Stimulated activated CD8-positive, alpha-beta memory T cell treated with anti-CD3 and anti-CD28 coated beads, Interleukin-7, amount 100 ng/mL, for 4 hours (primary cell): Measurements from ENCODE around the gene PLA2G1B.
A peak's percentile ranks its signal among the peaks of the same experiment; 100 is the strongest.
"Not testable (repeated sequence)": the region's sequence is repeated elsewhere in the genome, so short reads cannot be mapped to it uniquely, and the experiment has no call there.

ENCODE experiments used
- DNase-seq, 2 donors: peaks; one replicate each; pipeline ENCODE4 v3.0.0-alpha.2; 2020; ENCODE audit warnings: low read depth in 2 of 2

Gene PLA2G1B

GRCh38 chr12:120358412-120359100, 31.0 kb upstream of the PLA2G1B start:
- DNase-seq, result no peak

- no peak for DNase-seq
Observed at GRCh38 chr12:120357104-120357503, 29.5 kb upstream of the PLA2G1B start.

GRCh38 chr12:120356567-120357030, 29.0 kb upstream of the PLA2G1B start:
- DNase-seq, result peak; percentile 64 to 68

- no peak for DNase-seq
Observed at GRCh38 chr12:120353556-120354317, 26.2 kb upstream of the PLA2G1B start.

- no peak for DNase-seq
Observed at GRCh38 chr12:120353136-120353535, 25.6 kb upstream of the PLA2G1B start.

GRCh38 chr12:120352117-120352516, 24.5 kb upstream of the PLA2G1B start:
- DNase-seq, result no peak

GRCh38 chr12:120350576-120351350, 23.2 kb upstream of the PLA2G1B start:
- DNase-seq, result no peak

GRCh38 chr12:120347766-120348165, 20.2 kb upstream of the PLA2G1B start:
- no peak for DNase-seq

GRCh38 chr12:120346681-120347080, 19.1 kb upstream of the PLA2G1B start:
- no peak for DNase-seq

- no peak for DNase-seq
Observed at GRCh38 chr12:120346031-120346430, 18.5 kb upstream of the PLA2G1B start.

- DNase-seq, result no peak
Observed at GRCh38 chr12:120343692-120344091, 16.1 kb upstream of the PLA2G1B start.

GRCh38 chr12:120343039-120343537, 15.5 kb upstream of the PLA2G1B start:
- no peak for DNase-seq

GRCh38 chr12:120342175-120343038, 14.8 kb upstream of the PLA2G1B start:
- no peak for DNase-seq

GRCh38 chr12:120339256-120339655, 11.7 kb upstream of the PLA2G1B start:
- no peak for DNase-seq

- DNase-seq, result no peak
Observed at GRCh38 chr12:120337730-120338129, 10.2 kb upstream of the PLA2G1B start.

- not testable (repeated sequence) for DNase-seq
Observed at GRCh38 chr12:120336392-120336791, 8.8 kb upstream of the PLA2G1B start.

GRCh38 chr12:120335447-120335846, 7.9 kb upstream of the PLA2G1B start:
- not testable (repeated sequence) for DNase-seq

- DNase-seq, result no peak
Observed at GRCh38 chr12:120332523-120332922, 4.9 kb upstream of the PLA2G1B start.

- no peak for DNase-seq
Observed at GRCh38 chr12:120332041-120332440, 4.5 kb upstream of the PLA2G1B start.

- DNase-seq, result no peak
Observed at GRCh38 chr12:120331390-120331789, 3.8 kb upstream of the PLA2G1B start.

- no peak for DNase-seq
Observed at GRCh38 chr12:120328228-120328627, 649 bp upstream of the PLA2G1B start.
